Stomach (tissue), 9 donors: ENCODE measurements around the gene WDR49. TPM values are rescaled to one million over a fixed set of nuclear protein-coding genes. Genes with fewer than 3 reads are reported as not detected.

ENCODE experiments used
- DNase-seq, 2 donors: peaks; one replicate each; pipeline versions ENCODE4 v3.0.0 to v3.0.0-alpha.2; 2013 to 2019
- H3K27ac ChIP-seq, 5 donors: fragments of 200-600 bp in 4 of 5; sonication (generic) in 4 of 5; one replicate each; pipeline ENCODE4 v1.5.1; 2013 to 2019; ENCODE audit warnings: mild to moderate bottlenecking in 1 of 5, moderate library complexity in 1 of 5
- H3K27me3 ChIP-seq, 3 donors: fragments of 200-600 bp; sonication (generic); one replicate each; pipeline ENCODE4 v1.5.1; 2017 to 2019; ENCODE audit warnings: mixed run types in 1 of 3
- H3K36me3 ChIP-seq, 4 donors: fragments of 200-600 bp; sonication (generic); 1 replicate in 3 of 4; 2 replicates in 1 of 4; pipeline ENCODE4 v1.5.1; 2016 to 2019
- H3K4me1 ChIP-seq, 4 donors: fragments of 200-600 bp; sonication (generic); one replicate each; pipeline ENCODE4 v1.5.1; 2016 to 2019
- H3K4me3 ChIP-seq, 4 donors: fragments of 200-600 bp; sonication (generic) in 3 of 4; one replicate each; pipeline ENCODE4 v1.5.1; 2016 to 2019; ENCODE audit warnings: mild to moderate bottlenecking in 1 of 4
- H3K9me3 ChIP-seq, 4 donors: fragments of 200-600 bp; sonication (generic); one replicate each; pipeline ENCODE4 v1.5.1; 2016 to 2019
- CTCF ChIP-seq, 7 experiments: fragments of 450-650 bp in 4 of 7; fragments of 200-600 bp in 3 of 7; sonication (generic) in 3 of 7; IDR thresholded peaks; one replicate each; pipeline ENCODE4 v1.5.1; 2016 to 2019; ENCODE audit warnings: antibody characterized with exemption in 7 of 7, control low read depth in 2 of 7, mild to moderate bottlenecking in 1 of 7
- EP300 ChIP-seq: sonication (generic); formaldehyde crosslinking; IDR thresholded peaks from one replicate; pipeline ENCODE4 v1.6.1; 2017; ENCODE audit warnings: antibody characterized with exemption
- POLR2A ChIP-seq, 4 donors: fragments of 450-650 bp; IDR thresholded peaks; one replicate each; pipeline ENCODE4 v1.6.1; 2016; ENCODE audit warnings: antibody characterized with exemption in 4 of 4, control low read depth in 2 of 4, mild to moderate bottlenecking in 1 of 4, moderate library complexity in 1 of 4
- POLR2AphosphoS5 ChIP-seq, 3 donors: sonication (generic); formaldehyde crosslinking; IDR thresholded peaks; one replicate each; pipeline ENCODE4 v1.6.1; 2016; ENCODE audit warnings: antibody characterized with exemption in 3 of 3
- WGBS, 5 donors: extraction: QIAGEN DNeasy Blood & Tissue Kit in 3 of 5; methylation state at CpG; one replicate each; pipeline versions ENCODE4 v1.1.5 to v1.1.7; 2013 to 2018; 5-methylcytosine and 5-hydroxymethylcytosine counted together
- intact Hi-C: fragments of 100-400 bp; cut with DNase I; formaldehyde crosslinking; loops from one replicate; pipeline ENCODE4 v1.15.1; 2023; ENCODE audit warnings: low total_unique reads
- polyA plus RNA-seq, 3 donors: library from polyadenylated mRNA; stranded (reverse); fragments of 200-250 nt; gene quantifications; one replicate each; pipeline ENCODE4 v1.2.3, GENCODE V29; 2013
- total RNA-seq, 5 donors: library from RNA; depleted of rRNA; stranded (reverse); fragments of >200 nt; gene quantifications; one replicate each; pipeline versions ENCODE4 v1.1.0 to v1.2.3, GENCODE V29; 2014 to 2016
- donor health status: healthy with polysubstance abuse.
- donor health status: Bipolar disorder and iron deficiency.
- donor health status: healthy.

Gene WDR49
- total and polyA plus RNA-seq, 8 donors, result 0.33 to 2.2 (median 1.5) TPM; not detected in 5

- WGBS, 5 donors, result 48 to 67% (median 53%) methylated on average over 3 of the region's 3 CpGs
Observed at GRCh38 chr3:167487556-167487955, 166.2 kb downstream of the WDR49 start.

GRCh38 chr3:167484551-167484950 is 169.2 kb downstream of the WDR49 start:
- Histone ChIP-seq H3K4me1 (no peaks in the 10 kb centered on the region), H3K4me3 (no peak overlapping the region), H3K36me3 (no peaks in the 10 kb centered on the region), H3K9me3 (no peaks in the 10 kb centered on the region), H3K27me3 (no peaks in the 10 kb centered on the region), H3K27ac (no peak overlapping the region)
- intact Hi-C loops, result no loop called here
- WGBS, 5 donors, result 57 to 77% (median 67%) methylated on average over 2 of the region's 2 CpGs
- no peak for DNase-seq
- TF ChIP-seq EP300 (no peak), CTCF (IDR thresholded peaks at IDR 0.05) (no peak)

More at GRCh38 chr3:167487556-167487955, 166.2 kb downstream of the WDR49 start:
- H3K27ac ChIP-seq, result no peak overlapping the region
- H3K4me1 ChIP-seq, result no peaks in the 10 kb centered on the region
- no peak overlapping the region for H3K4me3 ChIP-seq
- no peaks in the 10 kb centered on the region for H3K27me3 ChIP-seq
- no peaks in the 10 kb centered on the region for H3K36me3 ChIP-seq
- no peaks in the 10 kb centered on the region for H3K9me3 ChIP-seq
- intact Hi-C loops, result no loop called here
- DNase-seq, result no peak
- TF ChIP-seq EP300, result no peak
- no peak for TF ChIP-seq POLR2A (IDR thresholded peaks at IDR 0.05)
- TF ChIP-seq CTCF (IDR thresholded peaks at IDR 0.05), result no peak
- no peak for TF ChIP-seq POLR2AphosphoS5 (IDR thresholded peaks at IDR 0.05)

- no peaks in the 10 kb centered on the region for H3K4me1 ChIP-seq
- TF ChIP-seq CTCF (IDR thresholded peaks at IDR 0.05) (no peak), POLR2AphosphoS5 (IDR thresholded peaks at IDR 0.05) (no peak), EP300 (no peak), POLR2A (IDR thresholded peaks at IDR 0.05) (no peak)
- H3K36me3 ChIP-seq, result no peaks in the 10 kb centered on the region
- no peak for DNase-seq
- H3K27me3 ChIP-seq, result no peaks in the 10 kb centered on the region
- no peaks in the 10 kb centered on the region for H3K9me3 ChIP-seq
- no peak overlapping the region for H3K27ac ChIP-seq
- 64 to 80% (median 71%) methylated on average over 2 of the region's 2 CpGs for WGBS, 5 donors
- intact Hi-C loops, result no loop called here
- H3K4me3 ChIP-seq, result no peak overlapping the region
Observed at GRCh38 chr3:167483708-167484475, 169.8 kb downstream of the WDR49 start.

GRCh38 chr3:167481164-167481563 is 172.6 kb downstream of the WDR49 start:
- no peak overlapping the region for H3K4me3 ChIP-seq
- H3K36me3 ChIP-seq, result no peaks in the 10 kb centered on the region
- no peak overlapping the region for H3K27ac ChIP-seq
- H3K9me3 ChIP-seq, result no peaks in the 10 kb centered on the region
- H3K4me1 ChIP-seq, result no peaks in the 10 kb centered on the region
- intact Hi-C loops, result no loop called here
- no peaks in the 10 kb centered on the region for H3K27me3 ChIP-seq
- no peak for DNase-seq
- TF ChIP-seq POLR2AphosphoS5 (IDR thresholded peaks at IDR 0.05) (no peak), EP300 (no peak), CTCF (IDR thresholded peaks at IDR 0.05) (no peak), POLR2A (IDR thresholded peaks at IDR 0.05) (no peak)
